OCI-LY7 (cell line): ENCODE measurements around the gene LBR. TPM values are rescaled to one million over a fixed set of nuclear protein-coding genes. Genes with fewer than 3 reads are reported as not detected.

ENCODE experiments used
- BruUV-seq: library from RNA; stranded (reverse); fragments of 400-500 nt; replicated peaks from 2 replicates; lab custom pipeline; 2021; lab: Mats Ljungman, UMichigan
- CTCF ChIA-PET: fragments of 300-600 bp; sonication (Branson Sonifier 250); formaldehyde crosslinking; loops from one replicate; lab custom pipeline; 2022; ENCODE audit warnings: antibody characterized with exemption; ENCODE audit not compliant: unreplicated experiment; lab: Charles Lee
- POLR2A ChIA-PET: fragments of 300-600 bp; sonication (Branson Sonifier 250); formaldehyde crosslinking; loops from one replicate; lab custom pipeline; 2022; ENCODE audit warnings: antibody characterized with exemption; lab: Charles Lee
- DNase-seq: peaks from one replicate; pipeline ENCODE4 v3.0.0-alpha.2; 2015; ENCODE audit warnings: low spot score
- H2AFZ ChIP-seq: fragments of 200-600 bp; sonication (generic), shearing (Covaris generic); 2 replicates; pipeline ENCODE4 v1.6.1; 2014; ENCODE audit warnings: mild to moderate bottlenecking, antibody characterized with exemption, low read length, moderate library complexity
- H3K27ac ChIP-seq: fragments of 200-600 bp; sonication (generic); 2 replicates; pipeline ENCODE4 v1.5.1; 2014; ENCODE audit warnings: mixed run types, low read depth, mild to moderate bottlenecking, moderate library complexity, low read length, inconsistent platforms; ENCODE audit not compliant: poor library complexity, severe bottlenecking
- H3K36me3 ChIP-seq: fragments of 200-600 bp; sonication (generic); 2 replicates; pipeline ENCODE4 v1.6.1; 2014; ENCODE audit warnings: mild to moderate bottlenecking, antibody characterized with exemption, low read length, moderate library complexity, mixed read lengths; ENCODE audit not compliant: insufficient read depth
- H3K4me1 ChIP-seq: fragments of 200-600 bp; sonication (generic); 2 replicates; pipeline ENCODE4 v1.5.1; 2014; ENCODE audit warnings: mild to moderate bottlenecking, low read length; ENCODE audit not compliant: insufficient read depth, poor library complexity, severe bottlenecking
- H3K4me2 ChIP-seq: fragments of 200-600 bp; sonication (generic); 2 replicates; pipeline ENCODE4 v1.6.1; 2014; ENCODE audit warnings: mild to moderate bottlenecking, low read length
- H3K4me3 ChIP-seq: fragments of 200-600 bp; sonication (generic); 2 replicates; pipeline ENCODE4 v1.5.1; 2014; ENCODE audit warnings: mild to moderate bottlenecking, low read depth, low read length; ENCODE audit not compliant: poor library complexity, severe bottlenecking
- H3K79me2 ChIP-seq: fragments of 200-600 bp; sonication (generic); 2 replicates; pipeline ENCODE4 v1.6.1; 2016; ENCODE audit warnings: low read depth, mild to moderate bottlenecking, low read length, moderate library complexity, mixed read lengths; ENCODE audit not compliant: insufficient read depth
- H3K9me2 ChIP-seq: fragments of 200-600 bp; sonication (generic); 2 replicates; pipeline ENCODE4 v1.6.1; 2016; ENCODE audit warnings: mild to moderate bottlenecking, low read length, mixed read lengths; ENCODE audit not compliant: insufficient read depth
- H3K9me3 ChIP-seq: fragments of 200-600 bp; sonication (generic); 2 replicates; pipeline ENCODE4 v1.6.1; 2014; ENCODE audit warnings: mild to moderate bottlenecking, mixed run types, low read length, mixed read lengths
- H4K20me1 ChIP-seq: fragments of 200-600 bp; sonication (generic); 2 replicates; pipeline ENCODE4 v1.6.1; 2014; ENCODE audit warnings: mild to moderate bottlenecking, antibody characterized with exemption, low read length, moderate library complexity, mixed read lengths; ENCODE audit not compliant: insufficient read depth
- EZH2phosphoT487 ChIP-seq: fragments of 200-600 bp; sonication (generic); IDR thresholded peaks from 2 replicates; pipeline ENCODE4 v1.6.1; 2018; ENCODE audit warnings: low read depth, borderline replicate concordance, mild to moderate bottlenecking, mixed run types, antibody characterized with exemption, low read length, moderate library complexity, mixed read lengths
- intact Hi-C: fragments of 100-400 bp; cut with micrococcal nuclease; formaldehyde crosslinking; loops from one replicate; pipeline ENCODE4 v1.10.0; 2022; ENCODE audit not compliant: unreplicated experiment
- total RNA-seq, 2 experiments: library from RNA; depleted of rRNA in 1 of 2; stranded (reverse); fragments of >200 nt in 1 of 2; shearing (Covaris generic) in 1 of 2; gene quantifications; 2 replicates each; pipeline ENCODE4 v1.2.3, GENCODE V29; 2014 to 2022
- TF ChIP-seq, protein P1 (sequence below): fragments of 200-600 bp; sonication (generic); conservative IDR thresholded peaks from 2 replicates; pipeline ENCODE4 v1.5.1; 2014; ENCODE audit warnings: mild to moderate bottlenecking, antibody characterized with exemption, low read length, moderate library complexity, mixed read lengths

Gene LBR
- total RNA-seq, 2 experiments from 2014 or later, result 117 to 288 TPM

DNA sequence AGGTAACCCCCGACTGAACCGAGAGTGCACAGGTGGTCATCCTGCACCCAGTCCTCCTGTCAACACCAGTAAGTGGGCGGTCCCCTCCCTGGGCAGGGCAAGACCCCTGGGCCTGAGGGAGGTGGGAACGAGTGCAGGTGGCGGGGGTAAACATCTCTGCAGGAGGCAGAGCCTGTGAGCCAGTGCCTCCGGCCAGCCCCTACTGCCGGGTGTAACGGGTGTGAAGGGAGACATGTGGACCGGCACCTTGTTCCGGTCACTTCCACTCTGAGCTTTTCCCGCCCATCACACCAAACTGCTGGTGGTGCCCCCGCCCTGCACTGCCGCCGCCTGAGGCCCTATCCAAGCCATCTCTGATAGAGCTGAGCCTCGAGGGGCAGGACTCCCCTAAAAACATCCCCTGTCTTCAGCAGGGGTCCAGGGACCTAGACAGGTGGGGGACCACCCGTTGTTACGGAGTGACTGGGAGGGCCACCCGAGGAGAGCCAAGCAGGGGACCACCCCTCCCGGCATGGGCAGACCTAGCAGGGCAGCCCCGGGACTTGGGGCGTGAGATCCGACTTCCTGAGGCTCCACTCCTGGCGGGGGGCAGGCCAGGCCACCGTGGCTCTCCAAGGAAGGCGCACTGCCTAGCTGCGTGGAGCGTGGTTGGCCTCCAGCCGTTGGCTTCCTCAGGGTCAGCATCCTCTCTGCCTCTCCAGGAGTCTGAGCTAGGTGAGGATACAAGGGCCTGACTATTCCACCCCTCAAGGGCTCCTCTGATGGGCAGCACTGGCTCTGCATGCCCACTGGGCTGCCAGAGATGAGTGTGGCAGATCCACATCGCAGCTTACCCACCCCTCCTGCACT, 43.8 kb upstream of the LBR start:
- peaks cover 44% of the 10 kb centered on the region for H3K4me1 ChIP-seq
- intact Hi-C loops, result no loop called here

DNA sequence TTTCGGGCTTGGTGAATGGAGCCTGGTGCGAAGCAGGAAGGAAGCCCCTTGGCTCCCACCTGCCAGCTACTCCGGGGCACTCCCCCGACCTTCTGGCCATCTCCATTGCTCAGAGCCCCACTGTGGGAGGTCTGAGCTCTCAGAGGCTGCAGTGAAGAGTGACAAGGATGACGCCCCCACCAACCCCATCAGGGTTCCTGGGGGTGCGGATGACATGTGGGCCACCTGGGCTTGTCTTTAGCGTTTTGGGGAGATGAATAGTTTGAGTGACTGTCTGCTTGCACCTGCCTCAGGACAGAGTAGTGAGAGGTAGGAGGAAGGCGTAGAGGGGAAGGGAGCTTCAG, 43.2 kb upstream of the LBR start:
- Histone ChIP-seq H3K4me3 (no peak overlapping the region), H3K4me2 (no peak overlapping the region), H3K36me3 (no peaks in the 10 kb centered on the region), H3K79me2 (no peaks in the 10 kb centered on the region), H3K4me1 (peaks cover 43% of the 10 kb centered on the region), H3K9me2 (no peaks in the 10 kb centered on the region), H2AFZ (no peak overlapping the region), H4K20me1 (no peaks in the 10 kb centered on the region), H3K9me3 (no peaks in the 10 kb centered on the region), H3K27ac (no peak overlapping the region)
- TF ChIP-seq, protein P1, sequence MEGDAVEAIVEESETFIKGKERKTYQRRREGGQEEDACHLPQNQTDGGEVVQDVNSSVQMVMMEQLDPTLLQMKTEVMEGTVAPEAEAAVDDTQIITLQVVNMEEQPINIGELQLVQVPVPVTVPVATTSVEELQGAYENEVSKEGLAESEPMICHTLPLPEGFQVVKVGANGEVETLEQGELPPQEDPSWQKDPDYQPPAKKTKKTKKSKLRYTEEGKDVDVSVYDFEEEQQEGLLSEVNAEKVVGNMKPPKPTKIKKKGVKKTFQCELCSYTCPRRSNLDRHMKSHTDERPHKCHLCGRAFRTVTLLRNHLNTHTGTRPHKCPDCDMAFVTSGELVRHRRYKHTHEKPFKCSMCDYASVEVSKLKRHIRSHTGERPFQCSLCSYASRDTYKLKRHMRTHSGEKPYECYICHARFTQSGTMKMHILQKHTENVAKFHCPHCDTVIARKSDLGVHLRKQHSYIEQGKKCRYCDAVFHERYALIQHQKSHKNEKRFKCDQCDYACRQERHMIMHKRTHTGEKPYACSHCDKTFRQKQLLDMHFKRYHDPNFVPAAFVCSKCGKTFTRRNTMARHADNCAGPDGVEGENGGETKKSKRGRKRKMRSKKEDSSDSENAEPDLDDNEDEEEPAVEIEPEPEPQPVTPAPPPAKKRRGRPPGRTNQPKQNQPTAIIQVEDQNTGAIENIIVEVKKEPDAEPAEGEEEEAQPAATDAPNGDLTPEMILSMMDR, result no peak
- TF ChIP-seq EZH2phosphoT487, result no peak
- no peak for DNase-seq
- POLR2A ChIA-PET, result interaction anchor here (0.7 to 4.4 kb wide), 3 partner anchors 9 to 475 kb away, joined by 3 to 51 read pairs (median 3); no protein-coding TSS in a partner anchor
- no TSS peak for BruUV-seq
- CTCF ChIA-PET, result no interaction called here
- intact Hi-C loops, result no loop called here

More for the DNA sequence above, 43.8 kb upstream of the LBR start:
- Histone ChIP-seq H3K4me3 (no peak overlapping the region), H3K36me3 (no peaks in the 10 kb centered on the region), H3K79me2 (no peaks in the 10 kb centered on the region), H4K20me1 (no peaks in the 10 kb centered on the region), H2AFZ (no peak overlapping the region), H3K27ac (no peak overlapping the region), H3K9me2 (no peaks in the 10 kb centered on the region), H3K9me3 (no peaks in the 10 kb centered on the region), H3K4me2 (no peak overlapping the region)
- no peak for DNase-seq
- POLR2A ChIA-PET, result interaction anchor here (0.6 to 0.9 kb wide), 3 partner anchors 30 to 474 kb away, joined by 3 to 8 read pairs (median 3); no protein-coding TSS in a partner anchor
- CTCF ChIA-PET, result no interaction called here
- BruUV-seq, result no TSS peak
- TF ChIP-seq, protein P1, result no peak
- no peak for TF ChIP-seq EZH2phosphoT487
